Esophagus squamous epithelium (tissue), 4 donors: ENCODE results near the gene SALL3.

Experiments
- CTCF ChIP-seq, 6 experiments: fragments of 450-650 bp in 4 of 6; fragments of 200-600 bp in 2 of 6; sonication (generic) in 2 of 6; IDR thresholded peaks; one replicate each; pipeline ENCODE4 v1.5.1; 2016 to 2019; ENCODE audit warnings: antibody characterized with exemption in 6 of 6, mild to moderate bottlenecking in 4 of 6, moderate library complexity in 4 of 6
- POLR2A ChIP-seq, 4 donors: fragments of 450-650 bp; IDR thresholded peaks; one replicate each; pipeline ENCODE4 v1.6.1; 2017; ENCODE audit warnings: antibody characterized with exemption in 4 of 4, mild to moderate bottlenecking in 4 of 4, moderate library complexity in 3 of 4

GRCh38 chr18:78980777-78981380 is 1.3 kb downstream of the SALL3 start:
- TF ChIP-seq CTCF (IDR thresholded peaks at IDR 0.05) = no peak
- no peak for TF ChIP-seq POLR2A (IDR thresholded peaks at IDR 0.05)
